Fibroblast of lung (primary cell): ENCODE results near the gene CENPP. TPM values are rescaled to one million over a fixed set of nuclear protein-coding genes. Genes with fewer than 3 reads are reported as not detected.

Source experiments
- DNase-seq, 2 donors: peaks; one replicate each; pipeline versions ENCODE4 v3.0.0 to v3.0.0-alpha.2; 2010; ENCODE audit warnings: low read depth in 2 of 2
- H2AFZ ChIP-seq: 2 replicates; pipeline ENCODE4 v1.5.1; 2012; ENCODE audit warnings: low read length, control low read depth, inconsistent platforms
- H3K27ac ChIP-seq: 2 replicates; pipeline ENCODE4 v1.5.1; 2011; ENCODE audit warnings: low read length, control low read depth; ENCODE audit not compliant: insufficient read depth
- H3K27me3 ChIP-seq: 2 replicates; pipeline ENCODE4 v1.5.1; 2011; ENCODE audit warnings: mild to moderate bottlenecking, low read length; ENCODE audit not compliant: control insufficient read depth, insufficient read depth
- H3K36me3 ChIP-seq: 2 replicates; pipeline ENCODE4 v1.5.1; 2011; ENCODE audit warnings: low read length; ENCODE audit not compliant: control insufficient read depth, insufficient read depth
- H3K4me1 ChIP-seq: 2 replicates; pipeline ENCODE4 v1.5.1; 2011; ENCODE audit warnings: low read length; ENCODE audit not compliant: control insufficient read depth, insufficient read depth; ENCODE audit errors: extremely low read depth
- H3K4me2 ChIP-seq: 2 replicates; pipeline ENCODE4 v1.5.1; 2011; ENCODE audit warnings: low read length, control low read depth; ENCODE audit not compliant: insufficient read depth; ENCODE audit errors: extremely low read depth
- H3K4me3 ChIP-seq, 4 experiments: fragments of 200-600 bp in 1 of 4; sonication (generic) in 1 of 4; replicated peaks in 1 of 4; 2 replicates each; pipeline ENCODE4 v1.5.1; 2011 to 2016; ENCODE audit warnings: low read length in 4 of 4, low read depth in 3 of 4, mild to moderate bottlenecking in 3 of 4, control low read depth in 2 of 4, inconsistent platforms in 1 of 4, mixed read lengths in 1 of 4; ENCODE audit not compliant: insufficient read depth in 1 of 4; ENCODE audit errors: control extremely low read depth in 1 of 4
- H3K79me2 ChIP-seq: 2 replicates; pipeline ENCODE4 v1.5.1; 2012; ENCODE audit warnings: mild to moderate bottlenecking, low read length, inconsistent platforms; ENCODE audit not compliant: control insufficient read depth, insufficient read depth
- H3K9ac ChIP-seq: 2 replicates; pipeline ENCODE4 v1.5.1; 2011; ENCODE audit warnings: mild to moderate bottlenecking, low read length, control low read depth; ENCODE audit not compliant: insufficient read depth
- H3K9me3 ChIP-seq: 2 replicates; pipeline ENCODE4 v1.5.1; 2012; ENCODE audit warnings: low read depth, low read length; ENCODE audit not compliant: control insufficient read depth, insufficient read depth
- H4K20me1 ChIP-seq: 2 replicates; pipeline ENCODE4 v1.5.1; 2011; ENCODE audit warnings: low read length; ENCODE audit not compliant: control insufficient read depth, insufficient read depth; ENCODE audit errors: extremely low read depth
- CTCF ChIP-seq, 2 donors: IDR thresholded peaks in 1 of 2; conservative IDR thresholded peaks in 1 of 2; 1 replicate in 1 of 2; 2 replicates in 1 of 2; pipeline ENCODE4 v1.5.1; 2011 to 2012; ENCODE audit warnings: low read length in 2 of 2, control low read depth in 1 of 2, inconsistent platforms in 1 of 2, low read depth in 1 of 2, mild to moderate bottlenecking in 1 of 2
- EZH2 ChIP-seq: IDR thresholded peaks from 2 replicates; pipeline ENCODE4 v1.5.1; 2012; ENCODE audit warnings: low read length, control low read depth, mild to moderate bottlenecking; ENCODE audit errors: missing control alignments
- polyA plus RNA-seq, 2 donors: library from polyadenylated mRNA; depleted of rRNA in 1 of 2; stranded (reverse) in 1 of 2; unstranded in 1 of 2; fragments of >200 nt; gene quantifications; 2 replicates each; pipeline ENCODE4 v1.2.1, GENCODE V29; 2011 to 2012; ENCODE audit warnings: missing spikeins in 1 of 2
- total RNA-seq: library from RNA; depleted of rRNA; stranded (reverse); fragments of >200 nt; gene quantifications from 2 replicates; pipeline ENCODE4 v1.2.1, GENCODE V29; 2014

Gene CENPP
- total and polyA plus RNA-seq, 2 donors (not counting 1 experiment from before 2014, with no cell fraction given): 1.7 to 2.4 TPM

GRCh38 chr9:92640398-92641091 is 314.8 kb downstream of the CENPP start:
- no peak overlapping the region for H3K4me2 ChIP-seq
- H3K27me3 ChIP-seq: no peaks in the 10 kb centered on the region
- no peak overlapping the region for H2AFZ ChIP-seq
- no peaks in the 10 kb centered on the region for H3K9me3 ChIP-seq
- no peak for DNase-seq
- no peaks in the 10 kb centered on the region for H3K79me2 ChIP-seq
- H3K27ac ChIP-seq: no peak overlapping the region
- peaks cover 25% of the 10 kb centered on the region for H3K36me3 ChIP-seq
- H3K4me1 ChIP-seq: no peaks in the 10 kb centered on the region
- no peaks in the 10 kb centered on the region for H4K20me1 ChIP-seq
- no peak overlapping the region for H3K4me3 ChIP-seq
- no peak overlapping the region for H3K9ac ChIP-seq
- TF ChIP-seq CTCF (conservative IDR thresholded peaks at IDR 0.05 in 1 of 2, IDR thresholded peaks at IDR 0.05 in 1 of 2; ENCODE audit: low read depth in 1 of 2, low read length in 2 of 2) (no peak), EZH2 (no peak)

- Histone ChIP-seq H3K9ac (no peak overlapping the region), H3K4me3 (no peak overlapping the region), H3K27ac (no peak overlapping the region), H3K36me3 (peaks cover 25% of the 10 kb centered on the region), H3K79me2 (no peaks in the 10 kb centered on the region), H3K4me1 (no peaks in the 10 kb centered on the region), H3K9me3 (no peaks in the 10 kb centered on the region), H3K27me3 (no peaks in the 10 kb centered on the region), H2AFZ (no peak overlapping the region), H3K4me2 (no peak overlapping the region), H4K20me1 (no peaks in the 10 kb centered on the region)
- no peak for TF ChIP-seq EZH2
- TF ChIP-seq CTCF (conservative IDR thresholded peaks at IDR 0.05 in 1 of 2, IDR thresholded peaks at IDR 0.05 in 1 of 2; ENCODE audit: low read depth in 1 of 2, low read length in 2 of 2): no peak
- DNase-seq: no peak
These were observed 315.5 kb downstream of the CENPP start for GRCh38 chr9:92641092-92641809.

GRCh38 chr9:92642041-92642451 is 316.3 kb downstream of the CENPP start:
- Histone ChIP-seq H3K9ac (no peak overlapping the region), H3K4me1 (no peaks in the 10 kb centered on the region), H3K4me3 (no peak overlapping the region), H3K9me3 (no peaks in the 10 kb centered on the region), H3K36me3 (peaks cover 25% of the 10 kb centered on the region), H2AFZ (no peak overlapping the region), H3K27me3 (no peaks in the 10 kb centered on the region), H3K4me2 (no peak overlapping the region), H4K20me1 (no peaks in the 10 kb centered on the region), H3K27ac (no peak overlapping the region), H3K79me2 (no peaks in the 10 kb centered on the region)
- TF ChIP-seq EZH2: no peak
- no peak for TF ChIP-seq CTCF (conservative IDR thresholded peaks at IDR 0.05 in 1 of 2, IDR thresholded peaks at IDR 0.05 in 1 of 2; ENCODE audit: low read depth in 1 of 2, low read length in 2 of 2)
- DNase-seq: no peak
